ENCODE measurements around the gene TBC1D24. TPM values are rescaled to one million over a fixed set of nuclear protein-coding genes. Genes with fewer than 3 reads are reported as not detected.
"Not testable (repeated sequence)": the region's sequence is repeated elsewhere in the genome, so short reads cannot be mapped to it uniquely, and the experiment has no call there.

The TBC1D24 gene
- total RNA-seq, 1 donor from 2014 or later, result 15.4 TPM

GRCh38 chr16:2533912-2534311, 59.0 kb downstream of the TBC1D24 start:
- DNase-seq (ENCODE audit: extremely low spot score, unreplicated experiment), result no peak
- H3K27me3 Mint-ChIP-seq (ENCODE audit: unreplicated experiment), result no peaks in the 10 kb centered on the region
- H3K9me3 Mint-ChIP-seq (ENCODE audit: unreplicated experiment), result no peaks in the 10 kb centered on the region
- peaks cover 2% of the 10 kb centered on the region for H3K36me3 Mint-ChIP-seq (ENCODE audit: unreplicated experiment)
- no peak overlapping the region for H3K27ac Mint-ChIP-seq (ENCODE audit: unreplicated experiment)
- H3K4me1 Mint-ChIP-seq (ENCODE audit: unreplicated experiment), result peaks cover 30% of the 10 kb centered on the region
- H3K4me3 Mint-ChIP-seq (ENCODE audit: unreplicated experiment), result no peak overlapping the region
- TF ChIP-seq CTCF (IDR thresholded peaks at IDR 0.05), result no peak

- peaks cover 34% of the 10 kb centered on the region for H3K4me1 Mint-ChIP-seq (ENCODE audit: unreplicated experiment)
- not testable (repeated sequence) for H3K36me3 Mint-ChIP-seq (ENCODE audit: unreplicated experiment); H3K9me3 Mint-ChIP-seq (ENCODE audit: unreplicated experiment); H3K4me3 Mint-ChIP-seq (ENCODE audit: unreplicated experiment); H3K27me3 Mint-ChIP-seq (ENCODE audit: unreplicated experiment); DNase-seq (ENCODE audit: extremely low spot score, unreplicated experiment); H3K27ac Mint-ChIP-seq (ENCODE audit: unreplicated experiment)
Measured at GRCh38 chr16:2534335-2534734, 59.4 kb downstream of the TBC1D24 start.

- Mint-ChIP-seq H3K4me1 (ENCODE audit: unreplicated experiment) (peaks cover 46% of the 10 kb centered on the region), H3K9me3 (ENCODE audit: unreplicated experiment) (no peaks in the 10 kb centered on the region), H3K27ac (ENCODE audit: unreplicated experiment) (no peak overlapping the region), H3K27me3 (ENCODE audit: unreplicated experiment) (no peaks in the 10 kb centered on the region), H3K36me3 (ENCODE audit: unreplicated experiment) (peaks cover 2% of the 10 kb centered on the region), H3K4me3 (ENCODE audit: unreplicated experiment) (no peak overlapping the region)
- DNase-seq (ENCODE audit: extremely low spot score, unreplicated experiment), result no peak
- TF ChIP-seq CTCF (IDR thresholded peaks at IDR 0.05), result no peak
Measured at GRCh38 chr16:2535625-2536013, 60.7 kb downstream of the TBC1D24 start.

GRCh38 chr16:2537451-2538379, 62.8 kb downstream of the TBC1D24 start, which contains the start of gene PDPK1:
Gene PDPK1, plus strand, starts transcription at chr16:2538021. Its CDS starts 92 bp downstream, at chr16:2538113.
- Mint-ChIP-seq H3K9me3 (ENCODE audit: unreplicated experiment) (no peaks in the 10 kb centered on the region), H3K27me3 (ENCODE audit: unreplicated experiment) (no peaks in the 10 kb centered on the region), H3K27ac (ENCODE audit: unreplicated experiment) (peak within 1 kb of the TSS; percentile 86), H3K36me3 (ENCODE audit: unreplicated experiment) (peaks cover 3% of the 10 kb centered on the region), H3K4me3 (ENCODE audit: unreplicated experiment) (peak within 1 kb of the TSS; percentile 78), H3K4me1 (ENCODE audit: unreplicated experiment) (peaks cover 48% of the 10 kb centered on the region)
- DNase-seq (ENCODE audit: extremely low spot score, unreplicated experiment), result peak; percentile 98
- no peak for TF ChIP-seq CTCF (IDR thresholded peaks at IDR 0.05)

GRCh38 chr16:2539192-2539844, 64.4 kb downstream of the TBC1D24 start:
- Mint-ChIP-seq H3K4me1 (ENCODE audit: unreplicated experiment) (peaks cover 41% of the 10 kb centered on the region), H3K4me3 (ENCODE audit: unreplicated experiment) (peak overlapping the region; percentile 74)
- H3K9me3 Mint-ChIP-seq (ENCODE audit: unreplicated experiment); H3K27ac Mint-ChIP-seq (ENCODE audit: unreplicated experiment); H3K27me3 Mint-ChIP-seq (ENCODE audit: unreplicated experiment); H3K36me3 Mint-ChIP-seq (ENCODE audit: unreplicated experiment); DNase-seq (ENCODE audit: extremely low spot score, unreplicated experiment): not testable (repeated sequence)

Data from osteocyte (in vitro differentiated cells).